Activated CD8-positive, alpha-beta memory T cell treated with anti-CD3 and anti-CD28 coated beads, Interleukin-2, amount 50 U/mL, for 24 hours (primary cell): ENCODE data around the gene MCCD1.

Source experiments
- DNase-seq: peaks from one replicate; pipeline ENCODE4 v3.0.0-alpha.2; 2020; ENCODE audit errors: extremely low read depth

The MCCD1 gene

GRCh38 chr6:31572041-31572911 is 43.5 kb downstream of the MCCD1 start, which contains the start of gene LTA:
TSS of gene LTA (plus strand) at chr6:31572289. CDS start at chr6:31572743, 454 bp downstream.
- DNase-seq = no peak

GRCh38 chr6:31573239-31574105 is 44.7 kb downstream of the MCCD1 start:
- DNase-seq = no peak

GRCh38 chr6:31574106-31575061 is 45.6 kb downstream of the MCCD1 start:
- DNase-seq = no peak

GRCh38 chr6:31575335-31575901 is 46.7 kb downstream of the MCCD1 start, which contains the start of gene TNF:
TSS of gene TNF (plus strand) at chr6:31575565. CDS start at chr6:31575742, 177 bp downstream.
- no peak for DNase-seq

- no peak for DNase-seq
These were observed 47.4 kb downstream of the MCCD1 start for GRCh38 chr6:31575952-31576685.

- no peak for DNase-seq
These were observed 48.3 kb downstream of the MCCD1 start for GRCh38 chr6:31576897-31577578.

GRCh38 chr6:31577579-31577966 is 48.8 kb downstream of the MCCD1 start:
- no peak for DNase-seq

- DNase-seq = no peak
These were observed 49.7 kb downstream of the MCCD1 start for GRCh38 chr6:31578184-31579118.

- no peak for DNase-seq
These were observed 50.4 kb downstream of the MCCD1 start for GRCh38 chr6:31579119-31579505.
